Measurements from ENCODE around the gene RASGRF1.

The RASGRF1 gene

GRCh38 chr15:79132361-79132760, 41.8 kb upstream of the RASGRF1 start:
- Histone ChIP-seq H3K36me3 (ENCODE audit: control insufficient read depth, insufficient read depth, low read length) (no peaks in the 10 kb centered on the region), H3K4me3 (replicated peaks; ENCODE audit: low read depth, low read length) (no peak overlapping the region), H3K27me3 (replicated peaks; ENCODE audit: control insufficient read depth, insufficient read depth, low read length) (no peaks in the 10 kb centered on the region; the same call in none of the 2 replicates)
- no peak for DNase-seq (ENCODE audit: extremely low read depth, insufficient read length)
- no peak for TF ChIP-seq CTCF (IDR thresholded peaks at IDR 0.05; ENCODE audit: insufficient read depth, low read length, poor library complexity, severe bottlenecking)

- Histone ChIP-seq H3K27me3 (replicated peaks; ENCODE audit: control insufficient read depth, insufficient read depth, low read length) (no peaks in the 10 kb centered on the region; the same call in 1 of the 2 replicates), H3K36me3 (ENCODE audit: control insufficient read depth, insufficient read depth, low read length) (no peaks in the 10 kb centered on the region), H3K4me3 (replicated peaks; ENCODE audit: low read depth, low read length) (no peak overlapping the region)
- TF ChIP-seq CTCF (IDR thresholded peaks at IDR 0.05; ENCODE audit: insufficient read depth, low read length, poor library complexity, severe bottlenecking) = peak; percentile 22
- DNase-seq (ENCODE audit: extremely low read depth, insufficient read length) = no peak
These were observed 40.1 kb upstream of the RASGRF1 start for GRCh38 chr15:79130535-79131130.

GRCh38 chr15:79129235-79129634, 38.7 kb upstream of the RASGRF1 start:
- no peak for TF ChIP-seq CTCF (IDR thresholded peaks at IDR 0.05; ENCODE audit: insufficient read depth, low read length, poor library complexity, severe bottlenecking)
- DNase-seq (ENCODE audit: extremely low read depth, insufficient read length) = no peak
- H3K36me3 ChIP-seq (ENCODE audit: control insufficient read depth, insufficient read depth, low read length) = no peaks in the 10 kb centered on the region
- no peak overlapping the region for H3K4me3 ChIP-seq (replicated peaks; ENCODE audit: low read depth, low read length)
- no peaks in the 10 kb centered on the region; the same call in 1 of the 2 replicates for H3K27me3 ChIP-seq (replicated peaks; ENCODE audit: control insufficient read depth, insufficient read depth, low read length)

- no peak for DNase-seq (ENCODE audit: extremely low read depth, insufficient read length)
- H3K36me3 ChIP-seq (ENCODE audit: control insufficient read depth, insufficient read depth, low read length) = no peaks in the 10 kb centered on the region
- TF ChIP-seq CTCF (IDR thresholded peaks at IDR 0.05; ENCODE audit: insufficient read depth, low read length, poor library complexity, severe bottlenecking) = no peak
- H3K4me3 ChIP-seq (replicated peaks; ENCODE audit: low read depth, low read length) = no peak overlapping the region
- no peaks in the 10 kb centered on the region; the same call in 1 of the 2 replicates for H3K27me3 ChIP-seq (replicated peaks; ENCODE audit: control insufficient read depth, insufficient read depth, low read length)
These were observed 38.0 kb upstream of the RASGRF1 start for GRCh38 chr15:79128556-79128955.

GRCh38 chr15:79124388-79124787, 33.8 kb upstream of the RASGRF1 start:
- no peaks in the 10 kb centered on the region; the same call in 1 of the 2 replicates for H3K27me3 ChIP-seq (replicated peaks; ENCODE audit: control insufficient read depth, insufficient read depth, low read length)
- no peaks in the 10 kb centered on the region for H3K36me3 ChIP-seq (ENCODE audit: control insufficient read depth, insufficient read depth, low read length)
- DNase-seq (ENCODE audit: extremely low read depth, insufficient read length) = no peak
- H3K4me3 ChIP-seq (replicated peaks; ENCODE audit: low read depth, low read length) = no peak overlapping the region
- no peak for TF ChIP-seq CTCF (IDR thresholded peaks at IDR 0.05; ENCODE audit: insufficient read depth, low read length, poor library complexity, severe bottlenecking)

- H3K27me3 ChIP-seq (replicated peaks; ENCODE audit: control insufficient read depth, insufficient read depth, low read length) = no peaks in the 10 kb centered on the region
- no peaks in the 10 kb centered on the region for H3K36me3 ChIP-seq (ENCODE audit: control insufficient read depth, insufficient read depth, low read length)
- H3K4me3 ChIP-seq (replicated peaks; ENCODE audit: low read depth, low read length) = no peak overlapping the region
- no peak for DNase-seq (ENCODE audit: extremely low read depth, insufficient read length)
- TF ChIP-seq CTCF (IDR thresholded peaks at IDR 0.05; ENCODE audit: insufficient read depth, low read length, poor library complexity, severe bottlenecking) = no peak
These were observed 32.4 kb upstream of the RASGRF1 start for GRCh38 chr15:79122991-79123390.
